GDM1 (cell line): Measurements from ENCODE around the gene RIMBP3C.
"Not testable (repeated sequence)": the region's sequence is repeated elsewhere in the genome, so short reads cannot be mapped to it uniquely, and the experiment has no call there.

ENCODE experiments used
- DNase-seq: peaks from one replicate; lab custom pipeline; 2025; lab: John Stamatoyannopoulos, UW

The RIMBP3C gene

DNA sequence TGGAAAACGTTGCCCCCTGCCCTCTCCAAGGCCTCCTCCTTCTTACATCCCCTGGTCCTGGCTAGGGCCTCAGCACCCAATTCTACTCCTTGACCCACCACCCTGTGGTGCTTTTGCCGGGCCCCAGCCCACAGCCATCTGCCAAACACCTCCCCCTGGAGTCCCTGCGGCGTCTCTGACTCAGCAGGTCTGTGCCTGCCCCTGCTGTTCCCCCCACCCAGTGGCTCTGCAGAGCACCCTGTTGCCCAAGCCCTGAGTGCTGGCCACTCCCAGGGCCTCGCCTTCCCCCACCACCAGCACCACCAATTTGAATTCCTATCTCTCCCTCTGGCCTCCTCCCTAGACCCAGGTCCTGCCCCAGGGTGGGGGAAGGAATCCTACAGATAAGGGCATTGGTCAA lies 19.7 kb downstream of the RIMBP3C start:
- DNase-seq, result not testable (repeated sequence)

DNA sequence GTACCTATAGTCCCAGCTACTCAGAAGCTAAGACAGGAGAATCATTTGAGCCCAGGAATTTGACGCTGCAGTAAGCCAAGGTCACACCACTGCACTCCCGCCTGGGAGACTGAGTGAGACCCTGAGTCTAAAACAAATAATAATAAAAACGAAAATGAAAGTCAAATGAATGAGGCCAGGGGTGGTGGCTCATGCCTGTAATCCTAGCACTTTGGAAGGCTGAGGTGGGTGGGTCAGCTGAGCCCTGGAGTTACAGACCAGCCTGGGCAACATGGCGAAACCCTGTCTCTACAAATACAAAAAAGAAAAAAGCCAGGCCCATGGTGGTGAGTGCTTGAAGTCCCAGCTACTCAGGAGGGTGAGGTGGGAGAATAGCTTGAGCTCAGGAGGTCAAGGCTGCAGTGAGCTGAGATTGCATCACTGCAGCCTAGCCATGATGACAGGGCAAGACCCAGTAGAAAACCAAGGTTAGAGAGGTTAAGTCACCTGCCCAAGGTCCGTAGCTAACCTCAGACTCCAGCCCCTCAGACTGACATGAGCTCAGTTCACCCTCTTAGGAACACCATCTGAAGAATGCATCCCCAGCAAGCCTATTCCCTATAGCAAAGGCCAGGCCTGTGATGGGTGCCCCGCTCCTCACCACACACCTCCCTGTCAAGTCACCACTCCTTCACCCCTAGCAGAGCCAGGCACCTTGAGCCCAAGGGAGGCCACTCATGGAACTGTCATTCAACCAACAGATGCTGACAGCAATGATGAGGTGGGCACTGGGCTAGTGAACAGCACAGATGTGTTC lies 24.4 kb downstream of the RIMBP3C start:
- not testable (repeated sequence) for DNase-seq

DNA sequence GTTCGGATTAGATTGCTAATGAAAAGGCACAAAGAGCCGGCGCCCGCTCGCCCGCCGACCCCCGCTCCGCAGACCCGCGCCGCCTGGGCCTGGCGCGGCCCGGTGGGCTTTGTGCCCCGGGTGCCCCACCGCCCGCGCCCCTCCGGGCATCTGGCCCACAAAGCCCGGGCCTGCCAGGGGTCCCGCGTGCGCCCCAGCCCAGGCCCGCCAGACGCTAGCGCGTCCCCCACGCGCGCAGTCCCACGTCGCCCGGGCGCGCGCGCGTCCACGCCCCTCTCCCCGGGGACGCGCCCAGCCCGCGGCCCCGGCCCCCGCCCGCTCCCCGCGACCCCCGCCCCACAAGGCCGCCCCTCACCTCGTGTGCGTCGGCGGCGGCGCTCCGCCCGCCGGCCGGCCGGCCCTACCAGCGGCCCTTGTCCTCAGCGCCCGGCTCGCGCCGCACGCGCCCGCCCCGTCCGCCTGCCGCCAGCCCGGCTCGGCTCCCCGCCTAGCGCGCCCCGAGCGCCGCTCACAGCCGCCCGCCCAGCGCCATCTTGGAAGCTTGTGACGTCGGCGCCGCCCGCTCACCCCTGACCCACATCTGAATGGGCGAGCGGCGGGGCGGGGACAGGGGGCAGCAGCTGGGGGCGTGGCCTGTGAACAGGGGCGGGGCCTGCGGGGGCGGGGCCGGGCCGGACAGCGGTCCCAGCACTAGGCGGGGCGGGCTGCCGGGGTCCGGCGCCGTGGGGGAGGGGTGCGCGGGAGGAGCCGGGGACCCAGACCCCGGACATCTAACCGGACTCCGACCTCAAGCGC lies 34.1 kb downstream of the RIMBP3C start:
- DNase-seq, result not testable (repeated sequence)

DNA sequence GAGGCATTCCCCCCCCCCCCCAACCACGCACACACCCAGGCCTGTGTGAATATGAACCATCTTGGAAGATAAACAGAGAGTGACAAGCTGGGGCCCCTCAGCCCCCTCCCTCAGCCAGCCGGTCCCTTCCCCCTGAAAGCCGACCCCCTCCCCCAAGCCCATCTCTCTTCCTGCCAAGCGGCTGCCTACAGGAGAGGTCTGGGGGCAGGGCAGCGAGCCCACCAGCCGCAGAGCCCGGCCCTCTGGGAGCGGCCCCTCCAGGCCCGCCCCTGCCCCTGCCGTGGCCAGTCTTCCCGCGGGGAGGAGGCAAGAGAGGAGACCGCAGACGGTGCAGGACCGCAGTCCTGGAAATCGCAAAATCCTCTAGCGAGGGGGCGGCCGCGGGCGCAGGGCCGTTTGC lies 34.7 kb downstream of the RIMBP3C start:
- not testable (repeated sequence) for DNase-seq

DNA sequence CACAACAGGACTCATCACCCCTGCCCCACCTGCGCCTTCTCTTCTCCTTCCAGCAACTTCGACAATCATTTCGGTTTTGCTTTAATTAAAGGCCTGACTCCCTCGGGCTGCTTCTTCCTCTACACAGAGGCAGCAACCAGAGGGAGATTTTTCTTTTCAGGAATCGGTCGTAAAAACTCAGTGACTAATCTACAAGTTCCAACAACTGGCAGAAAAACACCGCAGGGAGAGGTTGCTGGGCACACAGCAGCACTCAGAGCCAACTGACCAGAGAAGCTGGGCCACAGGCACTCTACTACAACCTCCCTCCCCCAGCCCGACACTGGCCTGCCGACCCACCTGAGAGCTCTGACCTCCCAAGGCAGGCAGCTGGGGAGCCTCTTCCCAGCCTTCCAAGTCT lies 36.0 kb downstream of the RIMBP3C start:
- not testable (repeated sequence) for DNase-seq

DNA sequence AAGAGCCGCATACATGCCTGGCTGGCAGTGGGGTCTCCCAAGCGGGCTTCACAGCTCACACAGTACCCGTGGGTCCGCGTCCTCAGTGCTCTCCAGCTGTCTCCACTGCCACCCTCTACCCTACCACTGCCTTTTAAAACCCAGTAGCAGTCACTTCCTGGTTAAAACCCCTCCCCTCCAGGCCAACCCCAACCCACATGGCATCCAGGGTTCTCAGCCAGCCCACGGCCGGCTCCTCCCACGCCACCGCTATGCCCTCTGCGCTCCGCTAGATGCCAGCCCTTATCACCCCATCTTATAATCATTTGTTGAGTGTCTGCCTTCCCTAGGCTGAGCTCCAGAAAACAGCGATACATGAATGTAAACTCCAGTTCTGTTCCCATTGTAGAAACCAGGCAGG lies 37.1 kb downstream of the RIMBP3C start:
- DNase-seq, result not testable (repeated sequence)

DNA sequence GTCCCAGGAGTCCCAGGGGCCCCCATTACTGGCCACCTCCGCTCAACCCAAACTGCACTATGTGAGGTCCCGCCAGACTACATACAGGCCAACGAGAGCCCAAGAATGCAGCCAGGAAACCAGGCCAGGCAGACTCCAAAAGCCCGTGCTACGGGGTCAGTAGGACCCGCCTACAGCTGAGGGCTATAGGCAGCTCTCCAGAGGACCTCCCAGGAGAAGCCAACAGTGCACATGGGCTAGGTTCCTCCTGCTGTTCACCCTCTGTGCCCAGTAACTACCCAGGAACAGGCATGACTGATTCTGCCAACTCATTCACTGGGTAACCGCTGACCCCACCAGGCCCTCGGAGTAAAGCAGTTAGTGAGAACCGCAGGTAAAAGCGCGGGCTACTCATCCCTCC lies 39.2 kb downstream of the RIMBP3C start:
- DNase-seq, result not testable (repeated sequence)

DNA sequence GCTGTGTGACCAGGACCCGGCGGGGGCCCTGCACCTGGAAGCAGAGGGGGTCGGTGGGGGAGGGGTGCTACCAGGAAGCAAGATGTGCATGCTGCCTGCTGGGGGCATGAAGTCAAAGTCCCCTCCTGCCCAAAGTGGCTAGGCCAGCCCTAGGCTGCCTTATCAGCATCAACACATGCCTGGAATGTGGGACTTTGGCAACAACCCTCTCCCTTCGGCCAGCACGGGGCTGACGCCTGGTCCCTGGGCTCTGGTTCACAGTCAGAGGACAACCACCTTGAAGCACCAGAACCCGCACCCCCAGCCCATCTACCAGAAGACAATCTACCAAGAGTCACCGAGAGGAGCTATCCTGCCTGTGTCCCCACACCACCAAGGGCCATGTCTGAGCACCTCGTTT lies 40.9 kb downstream of the RIMBP3C start:
- DNase-seq, result not testable (repeated sequence)

DNA sequence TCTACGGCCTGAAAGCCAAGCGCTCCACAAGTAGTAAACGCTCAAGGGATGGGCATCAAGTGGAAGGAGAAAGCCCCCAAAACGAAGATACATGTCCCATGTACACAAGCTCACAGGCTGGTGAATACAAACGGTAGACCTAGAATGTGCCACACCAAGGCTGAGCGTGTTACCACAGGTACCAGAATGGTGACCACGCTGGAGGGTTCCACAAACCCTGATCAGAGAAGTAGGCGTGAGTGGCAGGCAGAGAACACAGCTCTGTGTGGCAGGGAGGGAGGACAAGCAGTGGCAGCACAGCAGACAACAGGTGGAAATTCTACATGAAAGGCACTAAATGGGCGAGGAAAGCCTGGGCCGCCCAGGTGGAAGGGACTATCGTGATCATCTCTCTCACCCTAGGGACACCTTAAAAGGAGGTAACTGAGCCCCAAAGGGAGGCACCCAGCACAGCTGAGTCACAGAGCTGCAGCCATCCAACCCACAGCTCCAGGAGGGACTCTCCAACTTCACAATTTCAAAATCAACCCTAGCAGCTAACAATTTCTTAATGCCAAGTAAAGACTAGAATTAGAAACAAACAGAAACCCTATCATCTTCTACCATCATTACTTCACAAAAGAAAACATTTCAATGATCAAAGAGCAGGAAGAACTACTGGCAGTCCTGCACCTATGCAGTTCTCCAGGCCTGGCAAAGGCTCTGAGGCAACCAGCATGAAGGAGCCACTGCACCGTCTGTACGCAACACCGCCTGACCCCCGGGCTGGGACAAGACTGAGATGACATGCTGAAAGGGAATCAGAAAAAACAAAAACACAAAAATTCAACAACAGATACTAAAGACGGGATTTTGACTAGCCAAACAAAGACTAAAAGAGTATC lies 51.4 kb downstream of the RIMBP3C start:
- DNase-seq, result not testable (repeated sequence)

DNA sequence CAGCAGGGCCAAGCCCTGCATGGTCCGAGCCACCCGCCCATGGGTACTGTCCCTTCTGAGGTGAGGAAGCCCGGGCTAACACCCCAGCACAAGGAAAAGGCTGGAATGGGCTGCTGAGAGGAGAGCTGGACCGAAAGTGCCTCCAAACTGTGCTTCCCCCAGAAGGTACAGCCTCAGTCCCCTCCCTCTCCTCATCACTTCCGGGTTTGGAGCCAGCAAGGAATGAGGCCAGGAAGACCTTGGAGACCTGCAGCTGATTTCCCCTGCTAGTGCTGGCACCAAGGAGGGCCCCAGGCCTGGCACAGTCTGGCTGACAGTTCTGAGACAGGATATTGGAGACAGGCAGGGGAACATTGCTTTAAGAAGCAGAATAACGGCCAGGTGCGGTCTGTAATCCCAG lies 52.8 kb downstream of the RIMBP3C start:
- not testable (repeated sequence) for DNase-seq

DNA sequence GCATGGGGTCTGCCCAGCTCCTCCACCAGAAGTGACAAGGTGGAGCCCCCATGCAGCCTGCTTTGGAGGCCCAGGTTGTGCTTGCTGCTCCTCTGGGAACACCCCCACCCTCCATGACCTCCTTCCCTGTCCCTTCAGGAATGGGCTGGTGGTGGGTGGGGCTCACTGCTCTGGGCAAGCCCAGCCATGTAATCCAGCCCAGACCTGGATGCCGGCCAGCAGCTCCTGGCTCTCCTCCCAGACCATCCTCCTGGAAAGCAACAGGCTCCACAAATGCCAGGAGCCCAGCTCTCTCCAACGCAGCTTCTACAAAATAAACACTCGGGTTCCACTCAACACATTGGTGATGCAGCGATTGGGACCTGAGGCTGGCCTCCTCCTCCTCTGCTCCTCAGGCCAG lies 53.3 kb downstream of the RIMBP3C start:
- DNase-seq, result not testable (repeated sequence)
